Measurements from ENCODE around the gene PSMC3. TPM values are rescaled to one million over a fixed set of nuclear protein-coding genes. Genes with fewer than 3 reads are reported as not detected.

The PSMC3 gene
- polyA plus RNA-seq, 3 donors = 44.1 to 97.4 (median 89.5) TPM

DNA sequence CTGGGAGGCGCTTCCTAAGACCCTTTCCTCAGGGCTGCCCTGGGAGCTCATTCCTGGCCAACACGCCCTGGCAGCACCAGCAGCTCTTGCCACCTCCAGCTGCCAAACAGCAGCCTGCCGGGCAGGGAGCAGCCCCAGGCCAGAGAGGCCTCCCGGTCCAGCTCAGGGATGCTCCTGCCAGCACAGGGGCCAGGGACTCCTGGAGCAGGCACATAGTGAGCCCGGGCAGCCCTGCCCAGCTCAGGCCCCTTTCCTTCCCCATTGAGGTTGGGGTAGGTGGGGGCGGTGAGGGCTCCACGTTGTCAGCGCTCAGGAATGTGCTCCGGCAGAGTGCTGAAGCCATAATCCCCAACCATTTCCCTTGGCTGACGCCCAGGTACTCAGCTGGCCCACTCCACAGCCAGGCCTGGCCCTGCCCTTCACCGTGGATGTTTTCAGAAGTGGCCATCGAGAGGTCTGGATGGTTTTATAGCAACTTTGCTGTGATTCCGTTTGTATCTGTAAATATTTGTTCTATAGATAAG is 10.2 kb downstream of the PSMC3 start:
- no peak overlapping the region for H3K27ac ChIP-seq (ENCODE audit: low read depth in 1 of 2, low read length in 2 of 2)
- no peak overlapping the region for H3K27ac Mint-ChIP-seq

DNA sequence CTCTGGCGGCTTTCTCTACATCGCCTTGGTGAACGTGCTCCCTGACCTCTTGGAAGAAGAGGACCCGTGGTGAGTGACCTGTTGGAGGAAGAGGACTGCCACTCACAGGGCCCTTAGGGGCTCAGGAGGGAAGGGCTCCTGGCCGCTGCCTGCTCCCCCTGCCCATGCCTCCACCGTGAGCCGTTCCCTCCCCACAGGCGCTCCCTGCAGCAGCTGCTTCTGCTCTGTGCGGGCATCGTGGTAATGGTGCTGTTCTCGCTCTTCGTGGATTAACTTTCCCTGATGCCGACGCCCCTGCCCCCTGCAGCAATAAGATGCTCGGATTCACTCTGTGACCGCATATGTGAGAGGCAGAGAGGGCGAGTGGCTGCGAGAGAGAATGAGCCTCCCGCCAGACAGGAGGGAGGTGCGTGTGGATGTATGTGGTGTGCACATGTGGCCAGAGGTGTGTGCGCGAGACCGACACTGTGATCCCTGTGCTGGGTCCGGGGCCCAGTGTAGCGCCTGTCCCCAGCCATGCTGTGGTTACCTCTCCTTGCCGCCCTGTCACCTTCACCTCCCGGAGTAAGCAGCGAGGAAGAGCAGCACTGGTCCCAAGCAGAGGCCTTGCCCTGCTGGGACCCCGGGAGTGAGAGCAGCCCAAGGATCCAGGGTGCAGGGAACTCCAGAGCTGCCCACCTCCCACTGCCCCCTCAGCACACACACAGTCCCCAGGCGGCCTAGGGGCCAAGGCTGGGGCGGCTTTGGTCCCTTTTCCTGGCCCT is 11.0 kb downstream of the PSMC3 start:
- Histone ChIP-seq H3K9me3 (replicated peaks in 1 of 2; ENCODE audit: control insufficient read depth in 1 of 2, insufficient read depth in 1 of 2, low read length in 2 of 2) (no peaks in the 10 kb centered on the region), H3K27me3 (ENCODE audit: control insufficient read depth in 2 of 2, insufficient read depth in 2 of 2, low read length in 2 of 2) (no peaks in the 10 kb centered on the region), H2AFZ (ENCODE audit: insufficient read depth, low read depth, low read length, poor library complexity, severe bottlenecking) (no peak overlapping the region), H3K4me1 (ENCODE audit: control insufficient read depth in 1 of 2, insufficient read depth in 2 of 2, low read length in 2 of 2) (peaks cover 0 to under 1% of the 10 kb centered on the region in 2 donors), H3K79me2 (ENCODE audit: insufficient read depth, low read length) (no peaks in the 10 kb centered on the region), H3K4me3 (replicated peaks in 1 of 3; ENCODE audit: low read depth in 2 of 3, low read length in 3 of 3) (no peak overlapping the region), H3K27ac (ENCODE audit: low read depth in 1 of 2, low read length in 2 of 2) (no peak overlapping the region), H3K9ac (ENCODE audit: insufficient read depth, low read length, poor library complexity, severe bottlenecking) (no peak overlapping the region), H3K36me3 (replicated peaks in 1 of 2; ENCODE audit: control insufficient read depth in 1 of 2, insufficient read depth in 2 of 2, low read length in 2 of 2) (peaks cover 40 to 57% of the 10 kb centered on the region in 2 donors), H4K20me1 (ENCODE audit: insufficient read depth, low read length) (peaks cover 8% of the 10 kb centered on the region), H3K4me2 (replicated peaks; ENCODE audit: extremely low read depth, low read length, poor library complexity, severe bottlenecking) (no peak overlapping the region)
- Mint-ChIP-seq H3K4me1 (peaks cover 7% of the 10 kb centered on the region), H3K9me3 (peaks cover 0 to 5% (median 0%) of the 10 kb centered on the region in 7 donors), H3K27me3 (ENCODE audit: low read depth in 3 of 3) (peaks cover 0 to 3% (median 3%) of the 10 kb centered on the region in 3 donors), H3K4me3 (no peak overlapping the region), H3K27ac (peak overlapping the region in 1 of 7 donors; percentile 31), H3K36me3 (peaks cover 44 to 58% of the 10 kb centered on the region in 2 donors)
- DNase-seq = no peak
- TF ChIP-seq, protein P1, sequence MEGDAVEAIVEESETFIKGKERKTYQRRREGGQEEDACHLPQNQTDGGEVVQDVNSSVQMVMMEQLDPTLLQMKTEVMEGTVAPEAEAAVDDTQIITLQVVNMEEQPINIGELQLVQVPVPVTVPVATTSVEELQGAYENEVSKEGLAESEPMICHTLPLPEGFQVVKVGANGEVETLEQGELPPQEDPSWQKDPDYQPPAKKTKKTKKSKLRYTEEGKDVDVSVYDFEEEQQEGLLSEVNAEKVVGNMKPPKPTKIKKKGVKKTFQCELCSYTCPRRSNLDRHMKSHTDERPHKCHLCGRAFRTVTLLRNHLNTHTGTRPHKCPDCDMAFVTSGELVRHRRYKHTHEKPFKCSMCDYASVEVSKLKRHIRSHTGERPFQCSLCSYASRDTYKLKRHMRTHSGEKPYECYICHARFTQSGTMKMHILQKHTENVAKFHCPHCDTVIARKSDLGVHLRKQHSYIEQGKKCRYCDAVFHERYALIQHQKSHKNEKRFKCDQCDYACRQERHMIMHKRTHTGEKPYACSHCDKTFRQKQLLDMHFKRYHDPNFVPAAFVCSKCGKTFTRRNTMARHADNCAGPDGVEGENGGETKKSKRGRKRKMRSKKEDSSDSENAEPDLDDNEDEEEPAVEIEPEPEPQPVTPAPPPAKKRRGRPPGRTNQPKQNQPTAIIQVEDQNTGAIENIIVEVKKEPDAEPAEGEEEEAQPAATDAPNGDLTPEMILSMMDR (IDR thresholded peaks at IDR 0.05) = no peak
- intact Hi-C loops (cut with micrococcal nuclease) = no loop called here
- WGBS (ENCODE audit: insufficient coverage) = 87% methylated on average over 29 of the region's 31 CpGs

More for the DNA sequence above, 10.2 kb downstream of the PSMC3 start:
- intact Hi-C loops (cut with micrococcal nuclease) = no loop called here
- H3K4me1 Mint-ChIP-seq = peaks cover 7% of the 10 kb centered on the region
- H3K36me3 Mint-ChIP-seq = peaks cover 50 to 66% of the 10 kb centered on the region in 2 donors
- peaks cover 0 to 5% (median 0%) of the 10 kb centered on the region in 7 donors for H3K9me3 Mint-ChIP-seq
- H3K4me1 ChIP-seq (ENCODE audit: control insufficient read depth in 1 of 2, insufficient read depth in 2 of 2, low read length in 2 of 2) = no peaks in the 10 kb centered on the region
- H3K4me3 ChIP-seq (replicated peaks in 1 of 3; ENCODE audit: low read depth in 2 of 3, low read length in 3 of 3) = no peak overlapping the region
- TF ChIP-seq, protein P1 (IDR thresholded peaks at IDR 0.05) = no peak
- no peak overlapping the region for H3K4me3 Mint-ChIP-seq
- no peaks in the 10 kb centered on the region for H3K9me3 ChIP-seq (replicated peaks in 1 of 2; ENCODE audit: control insufficient read depth in 1 of 2, insufficient read depth in 1 of 2, low read length in 2 of 2)
- no peak for DNase-seq
- H3K27me3 Mint-ChIP-seq (ENCODE audit: low read depth in 3 of 3) = peaks cover 0 to 3% (median 3%) of the 10 kb centered on the region in 3 donors
- H3K9ac ChIP-seq (ENCODE audit: insufficient read depth, low read length, poor library complexity, severe bottlenecking) = no peak overlapping the region
- no peaks in the 10 kb centered on the region for H3K27me3 ChIP-seq (ENCODE audit: control insufficient read depth in 2 of 2, insufficient read depth in 2 of 2, low read length in 2 of 2)
- no peak overlapping the region for H3K4me2 ChIP-seq (replicated peaks; ENCODE audit: extremely low read depth, low read length, poor library complexity, severe bottlenecking)
- no peaks in the 10 kb centered on the region for H3K79me2 ChIP-seq (ENCODE audit: insufficient read depth, low read length)
- 83% methylated on average over 3 of the region's 13 CpGs for WGBS (ENCODE audit: insufficient coverage)
- peaks cover 8% of the 10 kb centered on the region for H4K20me1 ChIP-seq (ENCODE audit: insufficient read depth, low read length)
- no peak overlapping the region for H2AFZ ChIP-seq (ENCODE audit: insufficient read depth, low read depth, low read length, poor library complexity, severe bottlenecking)
- peaks cover 46 to 65% of the 10 kb centered on the region in 2 donors for H3K36me3 ChIP-seq (replicated peaks in 1 of 2; ENCODE audit: control insufficient read depth in 1 of 2, insufficient read depth in 2 of 2, low read length in 2 of 2)
